DND-41 (cell line): ENCODE results near the gene KAZN.

Source experiments
- ATAC-seq: fragments of 200-7000 bp; cut with Tn5 transposase; 3 replicates; pipeline ENCODE4 v1.9.1; 2021; ENCODE audit warnings: low read depth; ENCODE audit not compliant: insufficient read depth
- DNase-seq: peaks from one replicate; pipeline ENCODE4 v3.0.0-alpha.2; 2020
- H2AFZ ChIP-seq: 2 replicates; pipeline ENCODE4 v1.6.0; 2012; ENCODE audit warnings: low read depth, low read length
- H3K27ac ChIP-seq: 2 replicates; pipeline ENCODE4 v1.5.1; 2012; ENCODE audit warnings: low read length, inconsistent platforms
- H3K27me3 ChIP-seq: fragments of 200-600 bp; sonication (generic); 2 replicates; pipeline ENCODE4 v1.6.0; 2012; ENCODE audit warnings: low read length, mild to moderate bottlenecking, inconsistent platforms; ENCODE audit not compliant: insufficient read depth, poor library complexity
- H3K36me3 ChIP-seq: 2 replicates; pipeline ENCODE4 v1.5.1; 2012; ENCODE audit warnings: low read length, inconsistent platforms; ENCODE audit not compliant: insufficient read depth
- H3K4me1 ChIP-seq: 2 replicates; pipeline ENCODE4 v1.5.1; 2012; ENCODE audit warnings: mild to moderate bottlenecking, low read length; ENCODE audit not compliant: insufficient read depth
- H3K4me2 ChIP-seq: 2 replicates; pipeline ENCODE4 v1.6.0; 2012; ENCODE audit warnings: mild to moderate bottlenecking, moderate library complexity, low read length, inconsistent platforms; ENCODE audit not compliant: insufficient read depth
- H3K4me3 ChIP-seq, 2 experiments: fragments of 200-600 bp in 1 of 2; shearing (Covaris generic) in 1 of 2; 2 replicates each; pipeline ENCODE4 v1.5.1; 2012 to 2016; ENCODE audit warnings: inconsistent platforms in 2 of 2, low read length in 2 of 2, mild to moderate bottlenecking in 2 of 2, low read depth in 1 of 2, moderate library complexity in 1 of 2
- H3K79me2 ChIP-seq: 2 replicates; pipeline ENCODE4 v1.6.0; 2012; ENCODE audit warnings: low read length, inconsistent platforms; ENCODE audit not compliant: insufficient read depth
- H3K9ac ChIP-seq: 2 replicates; pipeline ENCODE4 v1.6.0; 2012; ENCODE audit warnings: low read depth, mild to moderate bottlenecking, inconsistent platforms, low read length, moderate library complexity
- H3K9me3 ChIP-seq: 2 replicates; pipeline ENCODE4 v1.5.1; 2012; ENCODE audit warnings: low read length, moderate library complexity, mild to moderate bottlenecking, inconsistent platforms; ENCODE audit not compliant: insufficient read depth, severe bottlenecking
- H4K20me1 ChIP-seq: 2 replicates; pipeline ENCODE4 v1.6.0; 2012; ENCODE audit warnings: low read length; ENCODE audit not compliant: insufficient read depth
- EZH2 ChIP-seq: IDR thresholded peaks from 3 replicates; pipeline ENCODE4 v1.6.1; 2012; ENCODE audit warnings: borderline replicate concordance, low read depth, mild to moderate bottlenecking, moderate library complexity, low read length, inconsistent platforms; ENCODE audit not compliant: severe bottlenecking
- TF ChIP-seq, protein P1 (sequence below): IDR thresholded peaks from 2 replicates; pipeline ENCODE4 v1.5.1; 2012; ENCODE audit warnings: borderline replicate concordance, low read length, moderate library complexity, mild to moderate bottlenecking; ENCODE audit not compliant: poor library complexity, severe bottlenecking; ENCODE audit errors: extremely low read depth

KAZN gene

DNA sequence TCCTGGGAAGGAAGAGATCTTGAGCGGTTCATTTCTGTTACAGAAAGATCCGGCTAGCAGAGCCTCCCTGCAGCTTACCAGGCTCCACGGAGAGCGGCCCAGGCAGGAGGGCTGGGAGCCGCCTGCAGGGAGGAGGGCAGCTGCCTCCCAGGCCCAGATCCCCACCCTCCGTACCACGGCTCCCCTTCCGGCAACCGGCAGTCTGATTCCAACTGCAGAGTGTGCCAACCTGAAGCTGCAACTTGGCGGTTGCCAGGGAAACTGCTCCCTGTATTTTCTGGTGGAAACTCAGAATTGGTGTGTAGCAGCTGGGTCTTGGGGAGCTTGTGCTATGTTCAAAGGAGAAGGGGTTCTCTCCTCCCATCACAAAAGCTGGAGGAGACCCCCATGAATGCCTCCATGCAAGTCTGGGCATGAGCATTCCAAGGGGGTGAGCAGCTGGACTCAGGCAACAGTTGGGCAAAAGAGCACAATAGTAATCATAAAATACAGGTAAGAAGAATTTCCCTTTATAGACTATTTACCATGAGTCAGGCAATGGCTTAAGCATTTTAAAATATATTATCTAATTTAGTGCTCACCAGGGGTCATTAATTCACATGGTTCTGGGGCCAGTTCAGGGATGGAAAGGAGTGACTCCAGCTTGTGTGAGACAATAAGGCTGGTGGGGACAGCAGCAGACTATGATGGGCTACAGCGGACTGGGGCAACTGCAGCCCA is 46.1 kb upstream of the KAZN start:
- Histone ChIP-seq H3K27ac (no peak overlapping the region), H3K27me3 (peaks cover 30% of the 10 kb centered on the region), H3K9ac (no peak overlapping the region), H3K79me2 (no peaks in the 10 kb centered on the region), H3K9me3 (no peaks in the 10 kb centered on the region), H3K4me2 (no peak overlapping the region), H3K4me3 (no peak overlapping the region), H2AFZ (no peak overlapping the region), H3K36me3 (no peaks in the 10 kb centered on the region), H3K4me1 (no peaks in the 10 kb centered on the region), H4K20me1 (no peaks in the 10 kb centered on the region; the same call in 1 of the 2 replicates)
- no peak for TF ChIP-seq EZH2
- TF ChIP-seq, protein P1, sequence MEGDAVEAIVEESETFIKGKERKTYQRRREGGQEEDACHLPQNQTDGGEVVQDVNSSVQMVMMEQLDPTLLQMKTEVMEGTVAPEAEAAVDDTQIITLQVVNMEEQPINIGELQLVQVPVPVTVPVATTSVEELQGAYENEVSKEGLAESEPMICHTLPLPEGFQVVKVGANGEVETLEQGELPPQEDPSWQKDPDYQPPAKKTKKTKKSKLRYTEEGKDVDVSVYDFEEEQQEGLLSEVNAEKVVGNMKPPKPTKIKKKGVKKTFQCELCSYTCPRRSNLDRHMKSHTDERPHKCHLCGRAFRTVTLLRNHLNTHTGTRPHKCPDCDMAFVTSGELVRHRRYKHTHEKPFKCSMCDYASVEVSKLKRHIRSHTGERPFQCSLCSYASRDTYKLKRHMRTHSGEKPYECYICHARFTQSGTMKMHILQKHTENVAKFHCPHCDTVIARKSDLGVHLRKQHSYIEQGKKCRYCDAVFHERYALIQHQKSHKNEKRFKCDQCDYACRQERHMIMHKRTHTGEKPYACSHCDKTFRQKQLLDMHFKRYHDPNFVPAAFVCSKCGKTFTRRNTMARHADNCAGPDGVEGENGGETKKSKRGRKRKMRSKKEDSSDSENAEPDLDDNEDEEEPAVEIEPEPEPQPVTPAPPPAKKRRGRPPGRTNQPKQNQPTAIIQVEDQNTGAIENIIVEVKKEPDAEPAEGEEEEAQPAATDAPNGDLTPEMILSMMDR: no peak
- no peak for ATAC-seq
- no peak for DNase-seq

DNA sequence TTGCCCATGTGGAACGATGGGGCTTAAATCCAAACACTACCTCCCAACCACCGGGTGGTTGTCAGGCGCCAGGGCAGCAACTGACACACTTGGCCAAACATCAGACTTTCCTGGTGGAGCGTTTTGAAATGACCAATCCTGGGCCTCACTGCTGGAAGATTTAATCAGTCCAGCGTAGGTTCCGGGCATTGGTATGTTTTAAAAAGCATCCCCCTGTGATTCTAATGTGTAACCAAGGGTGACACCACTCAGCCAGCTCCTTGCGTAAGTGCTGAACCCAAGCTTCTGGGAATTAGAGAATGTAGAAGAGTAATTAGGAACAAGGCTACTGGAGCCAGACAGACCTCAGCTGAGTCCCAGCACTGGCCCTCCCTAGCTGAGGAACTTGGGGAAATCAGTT is 44.8 kb upstream of the KAZN start:
- Histone ChIP-seq H3K4me1 (no peaks in the 10 kb centered on the region), H3K4me3 (no peak overlapping the region), H3K4me2 (no peak overlapping the region), H2AFZ (no peak overlapping the region), H3K9me3 (no peaks in the 10 kb centered on the region), H3K36me3 (no peaks in the 10 kb centered on the region), H3K27me3 (peaks cover 30% of the 10 kb centered on the region), H3K9ac (no peak overlapping the region), H3K79me2 (no peaks in the 10 kb centered on the region), H3K27ac (no peak overlapping the region), H4K20me1 (no peaks in the 10 kb centered on the region; the same call in 1 of the 2 replicates)
- ATAC-seq (no peak), DNase-seq (no peak)
- TF ChIP-seq EZH2: no peak
- TF ChIP-seq, protein P1: no peak

DNA sequence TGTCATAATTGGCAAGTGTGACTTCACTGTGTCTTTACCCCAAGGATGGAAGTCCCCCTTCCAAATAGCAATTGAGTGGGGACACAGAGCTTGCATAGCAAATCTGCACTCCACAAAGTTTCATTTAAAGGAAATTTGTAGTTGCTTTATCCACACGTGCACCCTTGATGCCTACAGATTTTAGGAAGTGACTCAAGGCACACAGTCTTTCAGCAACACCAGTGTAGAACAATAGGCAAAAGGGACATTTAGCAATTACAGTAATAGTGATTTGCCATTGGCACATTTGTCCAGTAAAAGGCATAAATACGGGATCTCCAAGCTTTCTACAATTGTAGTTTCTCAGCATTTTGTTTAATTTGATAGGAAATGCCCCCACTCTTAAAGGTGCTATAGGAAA is 43.4 kb upstream of the KAZN start:
- no peaks in the 10 kb centered on the region for H3K79me2 ChIP-seq
- H3K27ac ChIP-seq: no peak overlapping the region
- no peak overlapping the region for H3K4me2 ChIP-seq
- no peak for DNase-seq
- ATAC-seq: no peak
- H3K36me3 ChIP-seq: no peaks in the 10 kb centered on the region
- no peak for TF ChIP-seq EZH2
- TF ChIP-seq, protein P1: no peak
- no peak overlapping the region for H3K9ac ChIP-seq
- H3K27me3 ChIP-seq: peaks cover 26% of the 10 kb centered on the region
- H3K4me3 ChIP-seq: no peak overlapping the region
- H3K4me1 ChIP-seq: no peaks in the 10 kb centered on the region
- no peaks in the 10 kb centered on the region; the same call in 1 of the 2 replicates for H4K20me1 ChIP-seq
- H2AFZ ChIP-seq: no peak overlapping the region
- no peaks in the 10 kb centered on the region for H3K9me3 ChIP-seq
